DOHH2 (cell line): ENCODE data around the gene CNTLN.

Source experiments
- H3F3A ChIP-seq: fragments of 200-600 bp; sonication (generic), shearing (Covaris generic); 2 replicates; pipeline ENCODE4 v1.6.0; 2016; ENCODE audit warnings: antibody characterized with exemption, mild to moderate bottlenecking; ENCODE audit not compliant: control insufficient read depth, insufficient read depth
- H3K27ac ChIP-seq: fragments of 200-600 bp; sonication (generic); 2 replicates; pipeline ENCODE4 v1.5.1; 2014; ENCODE audit warnings: low read depth, mild to moderate bottlenecking, low read length, moderate library complexity
- H3K27me3 ChIP-seq: fragments of 200-600 bp; sonication (generic); 2 replicates; pipeline ENCODE4 v1.6.1; 2014; ENCODE audit warnings: mild to moderate bottlenecking, low read length, mixed read lengths; ENCODE audit not compliant: control insufficient read depth
- H3K36me3 ChIP-seq: fragments of 200-600 bp; sonication (generic); 2 replicates; pipeline ENCODE4 v1.6.1; 2014; ENCODE audit warnings: mild to moderate bottlenecking, low read length, moderate library complexity, mixed read lengths; ENCODE audit not compliant: control insufficient read depth
- H3K4me1 ChIP-seq: fragments of 200-600 bp; sonication (generic); 2 replicates; pipeline ENCODE4 v1.6.1; 2014; ENCODE audit warnings: mild to moderate bottlenecking, low read length, mixed read lengths; ENCODE audit not compliant: control insufficient read depth
- H3K4me2 ChIP-seq: fragments of 200-600 bp; sonication (generic); 2 replicates; pipeline ENCODE4 v1.6.0; 2014; ENCODE audit warnings: mild to moderate bottlenecking, low read length, moderate library complexity
- H3K4me3 ChIP-seq: fragments of 200-600 bp; sonication (generic); 2 replicates; pipeline ENCODE4 v1.5.1; 2014; ENCODE audit warnings: mild to moderate bottlenecking, low read length, mixed read lengths
- H3K79me2 ChIP-seq: fragments of 200-600 bp; sonication (generic); 2 replicates; pipeline ENCODE4 v1.6.1; 2014; ENCODE audit warnings: mild to moderate bottlenecking, low read length, mixed read lengths; ENCODE audit not compliant: control insufficient read depth
- H3K9me2 ChIP-seq: fragments of 200-600 bp; sonication (generic); replicated peaks from 2 replicates; pipeline ENCODE4 v1.6.1; 2014; ENCODE audit warnings: mild to moderate bottlenecking, low read length, mixed read lengths; ENCODE audit not compliant: control insufficient read depth
- H3K9me3 ChIP-seq: fragments of 200-600 bp; sonication (generic); 2 replicates; pipeline ENCODE4 v1.6.1; 2014; ENCODE audit warnings: antibody characterized with exemption, low read length, mixed read lengths; ENCODE audit not compliant: control insufficient read depth, insufficient read depth
- H4K20me1 ChIP-seq: fragments of 200-600 bp; sonication (generic); 2 replicates; pipeline ENCODE4 v1.6.0; 2014; ENCODE audit warnings: low read depth, mild to moderate bottlenecking, antibody characterized with exemption, low read length, moderate library complexity; ENCODE audit not compliant: control insufficient read depth, insufficient read depth
- EZH2phosphoT487 ChIP-seq: fragments of 200-600 bp; sonication (generic); IDR thresholded peaks from 2 replicates; pipeline ENCODE4 v1.6.1; 2017; ENCODE audit warnings: borderline replicate concordance, mild to moderate bottlenecking, antibody characterized with exemption, low read length, moderate library complexity, mixed read lengths
- TF ChIP-seq, protein P1 (sequence below): fragments of 200-600 bp; sonication (generic); IDR thresholded peaks from one replicate; pipeline ENCODE4 v1.5.1; 2014; ENCODE audit warnings: antibody characterized with exemption, mild to moderate bottlenecking, low read depth, low read length; ENCODE audit not compliant: poor library complexity, severe bottlenecking

Gene CNTLN

DNA sequence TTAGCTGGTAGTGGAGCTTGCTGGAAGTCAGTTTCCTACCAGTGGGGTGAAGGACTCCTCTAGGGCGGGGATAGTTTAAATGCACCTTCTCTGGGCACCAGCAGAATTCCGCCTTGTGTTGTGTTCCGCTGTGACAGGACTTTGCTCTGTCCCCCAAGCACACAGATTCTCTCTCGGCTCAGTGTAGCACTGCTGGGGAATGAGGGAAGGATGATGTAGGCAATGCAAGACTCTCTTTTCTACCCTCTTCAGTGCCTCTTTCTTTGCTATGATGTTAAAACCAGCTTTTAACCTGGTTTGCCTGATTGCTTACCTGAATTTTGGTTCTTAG lies 288.8 kb downstream of the CNTLN start:
- H3K27me3 ChIP-seq = no peaks in the 10 kb centered on the region
- no peak overlapping the region for H3K27ac ChIP-seq
- H3K36me3 ChIP-seq = no peaks in the 10 kb centered on the region
- no peaks in the 10 kb centered on the region for H3K9me2 ChIP-seq
- H3F3A ChIP-seq = no peaks in the 10 kb centered on the region
- no peaks in the 10 kb centered on the region for H3K9me3 ChIP-seq
- no peaks in the 10 kb centered on the region for H3K4me1 ChIP-seq
- no peaks in the 10 kb centered on the region for H4K20me1 ChIP-seq
- no peak overlapping the region for H3K4me2 ChIP-seq
- H3K79me2 ChIP-seq = no peaks in the 10 kb centered on the region
- TF ChIP-seq, protein P1, sequence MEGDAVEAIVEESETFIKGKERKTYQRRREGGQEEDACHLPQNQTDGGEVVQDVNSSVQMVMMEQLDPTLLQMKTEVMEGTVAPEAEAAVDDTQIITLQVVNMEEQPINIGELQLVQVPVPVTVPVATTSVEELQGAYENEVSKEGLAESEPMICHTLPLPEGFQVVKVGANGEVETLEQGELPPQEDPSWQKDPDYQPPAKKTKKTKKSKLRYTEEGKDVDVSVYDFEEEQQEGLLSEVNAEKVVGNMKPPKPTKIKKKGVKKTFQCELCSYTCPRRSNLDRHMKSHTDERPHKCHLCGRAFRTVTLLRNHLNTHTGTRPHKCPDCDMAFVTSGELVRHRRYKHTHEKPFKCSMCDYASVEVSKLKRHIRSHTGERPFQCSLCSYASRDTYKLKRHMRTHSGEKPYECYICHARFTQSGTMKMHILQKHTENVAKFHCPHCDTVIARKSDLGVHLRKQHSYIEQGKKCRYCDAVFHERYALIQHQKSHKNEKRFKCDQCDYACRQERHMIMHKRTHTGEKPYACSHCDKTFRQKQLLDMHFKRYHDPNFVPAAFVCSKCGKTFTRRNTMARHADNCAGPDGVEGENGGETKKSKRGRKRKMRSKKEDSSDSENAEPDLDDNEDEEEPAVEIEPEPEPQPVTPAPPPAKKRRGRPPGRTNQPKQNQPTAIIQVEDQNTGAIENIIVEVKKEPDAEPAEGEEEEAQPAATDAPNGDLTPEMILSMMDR = no peak
- no peak for TF ChIP-seq EZH2phosphoT487
- H3K4me3 ChIP-seq = no peak overlapping the region

DNA sequence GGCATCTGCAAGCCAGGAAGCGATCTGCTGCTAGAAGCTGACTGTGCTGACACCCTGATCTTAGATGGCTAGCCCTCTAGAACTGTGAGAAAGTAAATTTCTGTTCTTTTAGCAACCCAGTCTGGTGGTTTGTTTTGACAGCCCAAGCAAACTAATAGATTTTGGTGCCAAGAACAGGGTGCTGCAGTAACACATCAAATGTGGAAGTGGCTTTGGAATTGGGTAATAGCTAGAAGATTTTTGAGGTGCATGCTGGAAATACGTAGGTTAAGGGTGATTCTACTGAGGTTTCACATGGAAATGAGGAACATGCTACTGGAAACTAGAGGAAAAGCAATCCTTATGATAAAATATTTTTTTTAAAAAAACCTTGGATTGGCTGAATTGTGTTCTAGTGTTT lies 290.5 kb downstream of the CNTLN start:
- Histone ChIP-seq H3F3A (no peaks in the 10 kb centered on the region), H3K79me2 (no peaks in the 10 kb centered on the region), H3K9me2 (no peaks in the 10 kb centered on the region), H3K9me3 (no peaks in the 10 kb centered on the region), H3K36me3 (no peaks in the 10 kb centered on the region), H4K20me1 (no peaks in the 10 kb centered on the region), H3K27ac (no peak overlapping the region), H3K4me1 (no peaks in the 10 kb centered on the region), H3K4me2 (no peak overlapping the region), H3K4me3 (no peak overlapping the region), H3K27me3 (no peaks in the 10 kb centered on the region)
- no peak for TF ChIP-seq EZH2phosphoT487
- TF ChIP-seq, protein P1 = no peak

DNA sequence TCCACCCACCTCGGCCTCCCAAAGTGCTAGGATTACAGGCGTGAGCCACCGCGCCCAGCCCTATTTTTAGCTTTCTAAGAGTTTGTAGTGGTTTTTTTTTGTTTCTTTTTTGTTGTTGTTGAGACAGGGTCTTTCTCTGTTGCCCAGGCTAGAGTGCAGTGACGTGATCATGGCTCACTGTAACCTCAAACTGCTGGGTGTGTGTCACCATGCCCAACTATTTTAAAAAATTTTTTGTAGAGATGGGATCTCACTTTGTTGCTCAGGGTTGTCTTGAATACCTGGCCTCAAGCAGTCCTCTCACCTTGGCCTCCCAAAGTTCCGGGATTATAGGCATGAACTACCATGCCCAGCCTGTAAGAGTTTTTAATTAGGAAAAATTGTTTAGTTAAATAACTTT lies 298.7 kb downstream of the CNTLN start:
- no peak overlapping the region for H3K4me3 ChIP-seq
- H3K27me3 ChIP-seq = no peaks in the 10 kb centered on the region
- no peaks in the 10 kb centered on the region for H4K20me1 ChIP-seq
- H3K27ac ChIP-seq = no peak overlapping the region
- TF ChIP-seq EZH2phosphoT487 = no peak
- TF ChIP-seq, protein P1 = no peak
- no peak overlapping the region for H3K4me2 ChIP-seq
- no peaks in the 10 kb centered on the region for H3K4me1 ChIP-seq
- no peaks in the 10 kb centered on the region for H3K79me2 ChIP-seq
- peaks cover 5% of the 10 kb centered on the region; the same call in 1 of the 2 replicates for H3K9me3 ChIP-seq
- H3F3A ChIP-seq = no peaks in the 10 kb centered on the region
- no peaks in the 10 kb centered on the region for H3K36me3 ChIP-seq
- no peaks in the 10 kb centered on the region for H3K9me2 ChIP-seq

DNA sequence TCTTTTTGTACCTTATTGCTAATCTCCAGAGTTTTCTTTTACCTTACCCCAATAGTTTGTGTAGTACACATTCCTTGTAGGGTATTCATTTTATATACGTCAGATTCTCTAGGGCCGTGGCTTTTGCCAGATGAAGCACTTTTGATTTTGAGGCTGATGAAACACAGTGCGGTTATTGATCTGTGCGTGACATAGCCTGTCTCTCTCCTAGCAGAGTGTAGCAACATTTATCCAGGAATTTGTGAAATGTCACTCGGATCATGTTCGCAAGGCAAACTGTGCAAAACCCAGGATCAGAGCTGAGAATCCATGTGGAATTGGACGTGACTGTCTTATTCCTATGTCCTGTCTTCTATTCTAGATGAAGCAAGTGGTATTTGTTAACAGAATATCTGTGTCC lies 302.0 kb downstream of the CNTLN start:
- Histone ChIP-seq H3K79me2 (no peaks in the 10 kb centered on the region), H3K27ac (no peak overlapping the region)
- TF ChIP-seq, protein P1 = no peak
- no peak for TF ChIP-seq EZH2phosphoT487

More for the DNA sequence above, 302.0 kb downstream of the CNTLN start:
- Histone ChIP-seq H3K27me3 (no peaks in the 10 kb centered on the region), H3K4me1 (no peaks in the 10 kb centered on the region), H4K20me1 (no peaks in the 10 kb centered on the region), H3K4me2 (no peak overlapping the region), H3K4me3 (no peak overlapping the region), H3K9me2 (no peaks in the 10 kb centered on the region), H3K9me3 (peaks cover 5% of the 10 kb centered on the region; the same call in 1 of the 2 replicates), H3K36me3 (no peaks in the 10 kb centered on the region), H3F3A (no peaks in the 10 kb centered on the region)
